Upper lobe of left lung (tissue), 6 donors: ENCODE measurements around the gene REEP2. TPM values are rescaled to one million over a fixed set of nuclear protein-coding genes. Genes with fewer than 3 reads are reported as not detected.
"Not testable (repeated sequence)": the region's sequence is repeated elsewhere in the genome, so short reads cannot be mapped to it uniquely, and the experiment has no call there.

Experiments used
- ATAC-seq, 2 donors: fragments of 200-7000 bp; cut with Tn5 transposase; one replicate each; pipeline ENCODE4 v1.9.1; 2022; ENCODE audit warnings: mild to moderate bottlenecking in 2 of 2, moderate library complexity in 2 of 2; ENCODE audit not compliant: low FRiP score in 2 of 2
- DNase-seq, 2 donors: peaks; one replicate each; pipeline ENCODE4 v3.0.0-alpha.2; 2019 to 2020
- H3K27ac ChIP-seq, 4 donors: fragments of 200-600 bp; sonication (generic); one replicate each; pipeline ENCODE4 v1.5.1; 2016 to 2019
- H3K27me3 ChIP-seq, 4 donors: fragments of 200-600 bp; sonication (generic); one replicate each; pipeline ENCODE4 v1.5.1; 2017 to 2019
- H3K36me3 ChIP-seq, 4 donors: fragments of 200-600 bp; sonication (generic); one replicate each; pipeline ENCODE4 v1.5.1; 2016 to 2019
- H3K4me1 ChIP-seq, 4 donors: fragments of 200-600 bp; sonication (generic); one replicate each; pipeline ENCODE4 v1.5.1; 2018 to 2019
- H3K4me3 ChIP-seq, 4 donors: fragments of 200-600 bp; sonication (generic); one replicate each; pipeline ENCODE4 v1.5.1; 2017 to 2019; ENCODE audit warnings: mild to moderate bottlenecking in 2 of 4, moderate library complexity in 1 of 4
- H3K9me3 ChIP-seq, 4 donors: fragments of 200-600 bp; sonication (generic); one replicate each; pipeline ENCODE4 v1.5.1; 2018 to 2019
- EP300 ChIP-seq, 4 donors: sonication (generic); formaldehyde crosslinking; IDR thresholded peaks; one replicate each; pipeline ENCODE4 v1.5.1; 2017; ENCODE audit warnings: antibody characterized with exemption in 4 of 4, control low read depth in 2 of 4
- POLR2A ChIP-seq, 4 donors: fragments of 450-650 bp; IDR thresholded peaks; one replicate each; pipeline ENCODE4 v1.5.1; 2016 to 2017; ENCODE audit warnings: antibody characterized with exemption in 4 of 4, mild to moderate bottlenecking in 2 of 4
- POLR2AphosphoS5 ChIP-seq, 2 donors: sonication (generic); formaldehyde crosslinking; IDR thresholded peaks; one replicate each; pipeline ENCODE4 v1.5.1; 2017; ENCODE audit warnings: antibody characterized with exemption in 2 of 2
- WGBS, 2 donors: methylation state at CpG; one replicate each; pipeline ENCODE4 v1.1.5; 2017 to 2018; 5-methylcytosine and 5-hydroxymethylcytosine counted together
- total RNA-seq, 6 donors: library from RNA; depleted of rRNA in 4 of 6; stranded (reverse); fragments of >200 nt in 4 of 6; gene quantifications; one replicate each; pipeline versions ENCODE4 v1.1.0 to v1.2.1, GENCODE V29; 2016 to 2021
- TF ChIP-seq, protein P1 (sequence below), 6 experiments: fragments of 450-650 bp in 4 of 6; fragments of 200-600 bp in 2 of 6; sonication (generic) in 2 of 6; IDR thresholded peaks; one replicate each; pipeline ENCODE4 v1.5.1; 2016 to 2019; ENCODE audit warnings: antibody characterized with exemption in 6 of 6
- donor health status: DM: no; HTN: no; CAD: no; lungs with moderate emphysema.
- donor health status: DM: no; HTN: yes; CAD: no; lungs with severe emphysema.

REEP2 gene
- total RNA-seq, 6 donors from 2014 or later, result 0.33 to 3.2 (median 0.46) TPM; not detected in 1

DNA sequence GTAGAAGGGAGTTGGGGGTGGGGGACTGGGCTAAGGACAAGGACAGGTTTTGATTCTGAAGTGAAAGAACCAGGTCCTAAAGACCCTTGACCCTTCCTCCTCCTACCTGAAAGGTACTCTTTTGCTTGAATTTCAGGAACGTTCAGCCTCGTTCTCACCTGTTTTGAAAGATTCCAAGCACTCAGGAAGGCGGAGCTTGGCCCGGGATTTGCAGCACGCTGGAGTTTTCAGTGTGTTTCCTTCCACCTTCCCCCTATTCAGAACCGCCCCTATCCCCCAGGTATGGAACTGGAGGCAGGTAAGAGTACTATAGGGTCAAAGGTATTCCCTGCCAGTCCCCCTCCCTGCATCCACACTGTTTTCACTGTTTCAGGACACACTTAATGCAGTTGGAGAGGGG is 33.5 kb downstream of the REEP2 start:
- Histone ChIP-seq H3K4me1 (peaks cover 4 to 12% (median 9%) of the 10 kb centered on the region in 4 donors), H3K4me3 (no peak overlapping the region), H3K9me3 (no peaks in the 10 kb centered on the region), H3K27ac (no peak overlapping the region), H3K27me3 (no peaks in the 10 kb centered on the region), H3K36me3 (peaks cover 0 to 10% (median 4%) of the 10 kb centered on the region in 4 donors)
- TF ChIP-seq EP300 (IDR thresholded peaks at IDR 0.05), result no peak
- TF ChIP-seq, protein P1, sequence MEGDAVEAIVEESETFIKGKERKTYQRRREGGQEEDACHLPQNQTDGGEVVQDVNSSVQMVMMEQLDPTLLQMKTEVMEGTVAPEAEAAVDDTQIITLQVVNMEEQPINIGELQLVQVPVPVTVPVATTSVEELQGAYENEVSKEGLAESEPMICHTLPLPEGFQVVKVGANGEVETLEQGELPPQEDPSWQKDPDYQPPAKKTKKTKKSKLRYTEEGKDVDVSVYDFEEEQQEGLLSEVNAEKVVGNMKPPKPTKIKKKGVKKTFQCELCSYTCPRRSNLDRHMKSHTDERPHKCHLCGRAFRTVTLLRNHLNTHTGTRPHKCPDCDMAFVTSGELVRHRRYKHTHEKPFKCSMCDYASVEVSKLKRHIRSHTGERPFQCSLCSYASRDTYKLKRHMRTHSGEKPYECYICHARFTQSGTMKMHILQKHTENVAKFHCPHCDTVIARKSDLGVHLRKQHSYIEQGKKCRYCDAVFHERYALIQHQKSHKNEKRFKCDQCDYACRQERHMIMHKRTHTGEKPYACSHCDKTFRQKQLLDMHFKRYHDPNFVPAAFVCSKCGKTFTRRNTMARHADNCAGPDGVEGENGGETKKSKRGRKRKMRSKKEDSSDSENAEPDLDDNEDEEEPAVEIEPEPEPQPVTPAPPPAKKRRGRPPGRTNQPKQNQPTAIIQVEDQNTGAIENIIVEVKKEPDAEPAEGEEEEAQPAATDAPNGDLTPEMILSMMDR (IDR thresholded peaks at IDR 0.05), result no peak
- no peak for TF ChIP-seq POLR2AphosphoS5 (IDR thresholded peaks at IDR 0.05)
- TF ChIP-seq POLR2A (IDR thresholded peaks at IDR 0.05), result no peak
- 44 to 45% methylated on average over 6 of the region's 6 CpGs for WGBS, 2 donors
- DNase-seq, result no peak
- ATAC-seq, result no peak

DNA sequence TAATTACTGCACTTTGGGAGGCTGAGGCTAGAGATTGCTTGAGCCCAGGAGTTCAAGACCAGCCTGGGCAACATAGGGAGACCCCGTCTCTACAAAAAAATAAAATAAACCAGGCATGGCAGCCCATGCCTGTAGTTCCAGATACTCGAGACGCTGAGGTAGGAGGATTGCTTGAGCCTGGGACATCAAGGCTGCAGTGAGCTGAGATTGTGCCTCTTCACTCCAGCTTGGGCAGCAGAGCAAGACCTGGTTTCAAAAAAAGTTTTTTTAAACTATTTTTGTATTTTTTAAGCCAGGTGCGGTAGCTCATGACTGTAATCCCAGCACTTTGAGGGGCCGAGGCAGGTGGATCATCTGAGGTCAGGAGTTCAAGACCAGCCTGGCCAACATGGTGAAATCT is 34.3 kb downstream of the REEP2 start:
- WGBS, 2 donors, result 92% methylated on average over 5 of the region's 5 CpGs
- not testable (repeated sequence) for ATAC-seq, DNase-seq

DNA sequence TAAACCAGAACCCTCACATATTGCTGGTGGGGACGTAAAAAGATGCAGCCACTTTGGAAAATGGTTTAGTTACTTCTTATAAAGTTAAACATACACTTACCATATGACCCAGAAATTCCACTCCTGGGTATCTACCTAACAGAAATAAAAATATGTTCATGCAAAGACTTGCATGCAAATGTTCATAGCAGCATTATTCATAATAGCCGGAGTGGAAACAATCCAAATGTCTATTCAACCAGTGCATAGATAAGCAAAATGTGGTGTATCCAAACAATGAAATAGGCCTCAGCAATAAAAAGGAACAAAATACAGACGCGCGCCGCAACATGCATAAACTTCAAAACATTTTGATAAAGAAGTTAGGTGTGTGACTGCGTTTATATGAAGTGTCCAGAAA is 38.1 kb downstream of the REEP2 start:
- 90 to 92% methylated on average over 7 of the region's 7 CpGs for WGBS, 2 donors
- TF ChIP-seq, protein P1 (IDR thresholded peaks at IDR 0.05), result no peak
- TF ChIP-seq POLR2AphosphoS5 (IDR thresholded peaks at IDR 0.05) (no peak), POLR2A (IDR thresholded peaks at IDR 0.05) (no peak), EP300 (IDR thresholded peaks at IDR 0.05) (no peak)
- H3K27ac ChIP-seq, result no peak overlapping the region
- DNase-seq (no peak), ATAC-seq (no peak)
- H3K4me3 ChIP-seq, result no peak overlapping the region
- H3K36me3 ChIP-seq, result no peaks in the 10 kb centered on the region
- no peaks in the 10 kb centered on the region for H3K4me1 ChIP-seq
- H3K9me3 ChIP-seq, result no peaks in the 10 kb centered on the region
- H3K27me3 ChIP-seq, result no peaks in the 10 kb centered on the region

More for the DNA sequence above, 34.3 kb downstream of the REEP2 start:
- not testable (repeated sequence) for H3K36me3 ChIP-seq, H3K9me3 ChIP-seq, H3K4me3 ChIP-seq, H3K27ac ChIP-seq, H3K27me3 ChIP-seq, H3K4me1 ChIP-seq

DNA sequence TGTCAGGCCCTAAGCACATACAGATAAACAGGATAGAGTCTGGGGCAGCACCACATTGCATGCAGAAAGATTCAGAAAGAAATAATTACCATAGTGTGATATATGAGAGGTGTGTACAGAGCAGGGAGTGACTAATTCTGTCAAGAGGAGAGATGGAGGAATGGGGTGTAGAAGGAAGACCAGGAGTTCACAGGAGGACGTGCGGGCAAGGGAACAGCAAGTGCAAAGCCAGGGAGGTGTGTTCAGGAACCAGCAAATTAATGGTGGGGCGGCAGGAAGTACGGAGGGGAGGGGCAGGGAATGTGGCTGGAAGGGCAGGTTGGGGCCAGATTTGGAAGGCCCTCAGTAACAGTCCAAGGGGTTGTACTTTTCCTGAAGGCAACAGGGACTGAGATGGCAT is 43.8 kb downstream of the REEP2 start:
- WGBS, 2 donors, result 58% methylated on average over 4 of the region's 4 CpGs
- no peak overlapping the region for H3K27ac ChIP-seq
- ATAC-seq (no peak), DNase-seq (no peak)
- no peak overlapping the region for H3K4me3 ChIP-seq
- no peaks in the 10 kb centered on the region for H3K36me3 ChIP-seq
- TF ChIP-seq, protein P1 (IDR thresholded peaks at IDR 0.05), result no peak
- no peak for TF ChIP-seq EP300 (IDR thresholded peaks at IDR 0.05)
- no peak for TF ChIP-seq POLR2AphosphoS5 (IDR thresholded peaks at IDR 0.05)
- TF ChIP-seq POLR2A (IDR thresholded peaks at IDR 0.05), result no peak
- H3K9me3 ChIP-seq, result no peaks in the 10 kb centered on the region
- H3K27me3 ChIP-seq, result no peaks in the 10 kb centered on the region
- no peaks in the 10 kb centered on the region for H3K4me1 ChIP-seq

DNA sequence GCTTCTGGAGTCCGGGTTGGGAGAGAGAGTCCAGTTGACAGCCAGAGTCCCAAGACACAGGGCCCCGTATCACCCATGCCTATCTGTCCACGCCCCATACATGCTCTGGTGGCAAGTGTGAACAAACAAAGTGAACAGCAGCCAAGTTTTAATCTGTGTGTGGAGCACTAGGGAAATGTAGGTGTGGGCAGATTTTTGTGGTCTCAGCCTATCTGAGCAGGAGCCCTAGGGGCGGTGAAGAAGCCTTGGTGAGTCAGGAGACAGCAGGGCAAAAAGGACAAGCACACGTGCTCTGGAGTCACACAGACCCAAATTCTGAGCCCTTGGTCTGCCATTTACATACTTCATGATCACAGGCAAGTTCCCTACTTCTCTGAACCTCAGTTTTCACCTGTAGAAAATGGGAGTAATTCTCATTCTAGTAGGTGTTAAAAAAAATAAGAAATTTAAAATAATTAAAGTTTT is 49.7 kb downstream of the REEP2 start:
- H3K4me1 ChIP-seq, result peaks cover 14 to 20% (median 17%) of the 10 kb centered on the region in 4 donors
- TF ChIP-seq EP300 (IDR thresholded peaks at IDR 0.05), result no peak
- TF ChIP-seq POLR2AphosphoS5 (IDR thresholded peaks at IDR 0.05), result no peak
- no peak for TF ChIP-seq POLR2A (IDR thresholded peaks at IDR 0.05)
- TF ChIP-seq, protein P1 (IDR thresholded peaks at IDR 0.05), result no peak
- H3K4me3 ChIP-seq, result no peak overlapping the region
- H3K36me3 ChIP-seq, result no peaks in the 10 kb centered on the region
- no peaks in the 10 kb centered on the region for H3K9me3 ChIP-seq
- DNase-seq, result no peak
- WGBS, 2 donors, result 70 to 74% methylated on average over 5 of the region's 5 CpGs
- H3K27ac ChIP-seq, result no peak overlapping the region
- ATAC-seq, result no peak
- no peaks in the 10 kb centered on the region for H3K27me3 ChIP-seq
